ENCODE measurements around the gene CFAP410.

- TF ChIP-seq POU6F1 (CRISPR knock-in tag; IDR thresholded peaks at IDR 0.05; ENCODE audit: borderline replicate concordance, low read depth): no peak
- no peak for TF ChIP-seq ZFP3 (CRISPR knock-in tag; IDR thresholded peaks at IDR 0.05)
- TF ChIP-seq OSR1 (CRISPR knock-in tag; IDR thresholded peaks at IDR 0.05): no peak
- no peak for TF ChIP-seq ZNF565 (CRISPR knock-in tag; conservative IDR thresholded peaks at IDR 0.05; ENCODE audit: low read depth)
- no peak for TF ChIP-seq PATZ1 (CRISPR knock-in tag; IDR thresholded peaks at IDR 0.05; ENCODE audit: borderline replicate concordance)
- no peak for TF ChIP-seq ARNTL (CRISPR knock-in tag; IDR thresholded peaks at IDR 0.05; ENCODE audit: borderline replicate concordance, low read depth)
- TF ChIP-seq CSRNP3 (CRISPR knock-in tag; IDR thresholded peaks at IDR 0.05): no peak
- no peak for TF ChIP-seq ZNF8 (CRISPR knock-in tag; IDR thresholded peaks at IDR 0.05)
- TF ChIP-seq ZNF70 (CRISPR knock-in tag; IDR thresholded peaks at IDR 0.05): no peak
- no peak for TF ChIP-seq ISL1 (CRISPR knock-in tag; IDR thresholded peaks at IDR 0.05)
- TF ChIP-seq SNAI2 (CRISPR knock-in tag; IDR thresholded peaks at IDR 0.05): no peak
- no peak for TF ChIP-seq CSDC2 (CRISPR knock-in tag; IDR thresholded peaks at IDR 0.05)
- TF ChIP-seq ZC3H10 (CRISPR knock-in tag; IDR thresholded peaks at IDR 0.05): no peak
- TF ChIP-seq GLIS3 (CRISPR knock-in tag; IDR thresholded peaks at IDR 0.05): no peak
These were observed 47.0 kb downstream of the CFAP410 start for GRCh38 chr21:44291936-44292811.
